DND-41 (cell line): ENCODE data around the gene CHSY1.

Experiments used
- ATAC-seq: fragments of 200-7000 bp; cut with Tn5 transposase; 3 replicates; pipeline ENCODE4 v1.9.1; 2021; ENCODE audit warnings: low read depth; ENCODE audit not compliant: insufficient read depth
- DNase-seq: peaks from one replicate; pipeline ENCODE4 v3.0.0-alpha.2; 2020
- H2AFZ ChIP-seq: 2 replicates; pipeline ENCODE4 v1.6.0; 2012; ENCODE audit warnings: low read depth, low read length
- H3K27ac ChIP-seq: 2 replicates; pipeline ENCODE4 v1.5.1; 2012; ENCODE audit warnings: low read length, inconsistent platforms
- H3K27me3 ChIP-seq: fragments of 200-600 bp; sonication (generic); 2 replicates; pipeline ENCODE4 v1.6.0; 2012; ENCODE audit warnings: low read length, mild to moderate bottlenecking, inconsistent platforms; ENCODE audit not compliant: insufficient read depth, poor library complexity
- H3K36me3 ChIP-seq: 2 replicates; pipeline ENCODE4 v1.5.1; 2012; ENCODE audit warnings: low read length, inconsistent platforms; ENCODE audit not compliant: insufficient read depth
- H3K4me1 ChIP-seq: 2 replicates; pipeline ENCODE4 v1.5.1; 2012; ENCODE audit warnings: mild to moderate bottlenecking, low read length; ENCODE audit not compliant: insufficient read depth
- H3K4me2 ChIP-seq: 2 replicates; pipeline ENCODE4 v1.6.0; 2012; ENCODE audit warnings: mild to moderate bottlenecking, moderate library complexity, low read length, inconsistent platforms; ENCODE audit not compliant: insufficient read depth
- H3K4me3 ChIP-seq, 2 experiments: fragments of 200-600 bp in 1 of 2; shearing (Covaris generic) in 1 of 2; 2 replicates each; pipeline ENCODE4 v1.5.1; 2012 to 2016; ENCODE audit warnings: inconsistent platforms in 2 of 2, low read length in 2 of 2, mild to moderate bottlenecking in 2 of 2, low read depth in 1 of 2, moderate library complexity in 1 of 2
- H3K79me2 ChIP-seq: 2 replicates; pipeline ENCODE4 v1.6.0; 2012; ENCODE audit warnings: low read length, inconsistent platforms; ENCODE audit not compliant: insufficient read depth
- H3K9ac ChIP-seq: 2 replicates; pipeline ENCODE4 v1.6.0; 2012; ENCODE audit warnings: low read depth, mild to moderate bottlenecking, inconsistent platforms, low read length, moderate library complexity
- H3K9me3 ChIP-seq: 2 replicates; pipeline ENCODE4 v1.5.1; 2012; ENCODE audit warnings: low read length, moderate library complexity, mild to moderate bottlenecking, inconsistent platforms; ENCODE audit not compliant: insufficient read depth, severe bottlenecking
- H4K20me1 ChIP-seq: 2 replicates; pipeline ENCODE4 v1.6.0; 2012; ENCODE audit warnings: low read length; ENCODE audit not compliant: insufficient read depth
- CTCF ChIP-seq: IDR thresholded peaks from 2 replicates; pipeline ENCODE4 v1.5.1; 2012; ENCODE audit warnings: borderline replicate concordance, low read length, moderate library complexity, mild to moderate bottlenecking; ENCODE audit not compliant: poor library complexity, severe bottlenecking; ENCODE audit errors: extremely low read depth
- EZH2 ChIP-seq: IDR thresholded peaks from 3 replicates; pipeline ENCODE4 v1.6.1; 2012; ENCODE audit warnings: borderline replicate concordance, low read depth, mild to moderate bottlenecking, moderate library complexity, low read length, inconsistent platforms; ENCODE audit not compliant: severe bottlenecking

Gene CHSY1

GRCh38 chr15:101134780-101135179 is 117.1 kb downstream of the CHSY1 start:
- no peak overlapping the region for H3K4me2 ChIP-seq
- no peak for TF ChIP-seq CTCF
- TF ChIP-seq EZH2: no peak

GRCh38 chr15:101133751-101134261 is 118.0 kb downstream of the CHSY1 start:
- no peaks in the 10 kb centered on the region for H3K9me3 ChIP-seq
- H2AFZ ChIP-seq: no peak overlapping the region
- H3K27me3 ChIP-seq: no peaks in the 10 kb centered on the region
- no peak for DNase-seq
- TF ChIP-seq EZH2 (no peak), CTCF (no peak)
- no peak overlapping the region for H3K9ac ChIP-seq
- ATAC-seq: no peak
- no peaks in the 10 kb centered on the region for H3K79me2 ChIP-seq
- peaks cover 7% of the 10 kb centered on the region for H3K4me1 ChIP-seq
- H3K4me3 ChIP-seq: no peak overlapping the region
- H4K20me1 ChIP-seq: no peaks in the 10 kb centered on the region
- no peak overlapping the region for H3K27ac ChIP-seq
- no peaks in the 10 kb centered on the region for H3K36me3 ChIP-seq
- no peak overlapping the region for H3K4me2 ChIP-seq

More at GRCh38 chr15:101134780-101135179, 117.1 kb downstream of the CHSY1 start:
- Histone ChIP-seq H2AFZ (no peak overlapping the region), H3K79me2 (no peaks in the 10 kb centered on the region), H4K20me1 (no peaks in the 10 kb centered on the region), H3K36me3 (no peaks in the 10 kb centered on the region), H3K4me1 (peaks cover 5% of the 10 kb centered on the region), H3K27ac (no peak overlapping the region), H3K27me3 (no peaks in the 10 kb centered on the region), H3K9ac (no peak overlapping the region), H3K4me3 (no peak overlapping the region), H3K9me3 (no peaks in the 10 kb centered on the region)
- ATAC-seq (no peak), DNase-seq (no peak)

GRCh38 chr15:101133181-101133460 is 118.7 kb downstream of the CHSY1 start:
- TF ChIP-seq EZH2 (no peak), CTCF (no peak)
- H3K9ac ChIP-seq: no peak overlapping the region
- no peak overlapping the region for H3K27ac ChIP-seq
- H3K9me3 ChIP-seq: no peaks in the 10 kb centered on the region
- DNase-seq (no peak), ATAC-seq (no peak)
- H3K4me2 ChIP-seq: no peak overlapping the region
- H4K20me1 ChIP-seq: no peaks in the 10 kb centered on the region
- peaks cover 13% of the 10 kb centered on the region for H3K4me1 ChIP-seq
- no peak overlapping the region for H2AFZ ChIP-seq
- H3K4me3 ChIP-seq: no peak overlapping the region
- no peaks in the 10 kb centered on the region for H3K27me3 ChIP-seq
- H3K79me2 ChIP-seq: no peaks in the 10 kb centered on the region
- H3K36me3 ChIP-seq: no peaks in the 10 kb centered on the region
